ENCODE results near the gene ISG15.

ISG15 gene

GRCh38 chr1:1003618-1004419 is 9.5 kb upstream of the ISG15 start:
- no peak overlapping the region for H2AK5ac ChIP-seq (ENCODE audit: low read length, severe bottlenecking)

GRCh38 chr1:1004420-1004779 is 8.9 kb upstream of the ISG15 start:
- no peak for DNase-seq
- Histone ChIP-seq H2AK5ac (ENCODE audit: low read length, severe bottlenecking) (no peak overlapping the region), H2AFZ (ENCODE audit: low read depth, low read length) (no peak overlapping the region), H3K4ac (ENCODE audit: low read depth in 1 of 2, low read length in 2 of 2) (no peak overlapping the region), H2BK15ac (ENCODE audit: low read depth, poor library complexity, severe bottlenecking) (no peak overlapping the region), H3K23ac (ENCODE audit: low read length in 2 of 2) (no peak overlapping the region), H3K4me2 (ENCODE audit: low read length, poor library complexity, severe bottlenecking) (no peak overlapping the region), H3K79me1 (replicated peaks; ENCODE audit: low read length, poor library complexity, severe bottlenecking) (peaks cover 4% of the 10 kb centered on the region), H4K91ac (ENCODE audit: low read length) (no peak overlapping the region), H3K27ac (ENCODE audit: low read length, poor library complexity, severe bottlenecking) (no peak overlapping the region), H2BK120ac (ENCODE audit: low read depth, low read length) (no peak overlapping the region), H3K9ac (ENCODE audit: low read length) (no peak overlapping the region), H2BK5ac (ENCODE audit: low read depth, low read length, poor library complexity, severe bottlenecking) (no peak overlapping the region), H3K9me3 (ENCODE audit: control insufficient read depth, low read length) (no peaks in the 10 kb centered on the region), H3K18ac (ENCODE audit: low read depth in 1 of 2, low read length in 2 of 2) (peak overlapping the region in 1 of 2 experiments; percentile 67), H3K36me3 (ENCODE audit: control insufficient read depth in 1 of 2, insufficient read depth in 2 of 2, low read depth in 1 of 2, low read length in 2 of 2) (peaks cover 0 to 8% of the 10 kb centered on the region in 2 experiments), H4K8ac (ENCODE audit: low read length) (no peak overlapping the region), H3K4me3 (ENCODE audit: insufficient read depth in 1 of 2, low read depth in 1 of 2, low read length in 2 of 2) (no peak overlapping the region), H3K4me1 (ENCODE audit: control insufficient read depth, insufficient read depth, low read depth, low read length) (peaks cover 46% of the 10 kb centered on the region), H3K14ac (ENCODE audit: low read length in 2 of 2) (no peak overlapping the region), H2BK12ac (ENCODE audit: low read length in 2 of 2) (no peak overlapping the region), H3K27me3 (ENCODE audit: control insufficient read depth in 1 of 2, insufficient read depth in 1 of 2, low read length in 2 of 2) (peaks cover 0 to 70% of the 10 kb centered on the region in 2 experiments)
- 68% methylated on average over 7 of the region's 7 CpGs for WGBS

More at GRCh38 chr1:1003618-1004419, 9.5 kb upstream of the ISG15 start:
- Histone ChIP-seq H3K27ac (ENCODE audit: low read length, poor library complexity, severe bottlenecking) (no peak overlapping the region), H4K91ac (ENCODE audit: low read length) (no peak overlapping the region), H2BK15ac (ENCODE audit: low read depth, poor library complexity, severe bottlenecking) (no peak overlapping the region), H4K8ac (ENCODE audit: low read length) (no peak overlapping the region), H3K14ac (ENCODE audit: low read length in 2 of 2) (no peak overlapping the region), H3K4ac (ENCODE audit: low read depth in 1 of 2, low read length in 2 of 2) (no peak overlapping the region), H3K23ac (ENCODE audit: low read length in 2 of 2) (no peak overlapping the region), H3K4me1 (ENCODE audit: control insufficient read depth, insufficient read depth, low read depth, low read length) (peaks cover 52% of the 10 kb centered on the region), H3K9me3 (ENCODE audit: control insufficient read depth, low read length) (no peaks in the 10 kb centered on the region), H3K4me2 (ENCODE audit: low read length, poor library complexity, severe bottlenecking) (no peak overlapping the region), H3K36me3 (ENCODE audit: control insufficient read depth in 1 of 2, insufficient read depth in 2 of 2, low read depth in 1 of 2, low read length in 2 of 2) (peaks cover 0 to 11% of the 10 kb centered on the region in 2 experiments), H2AFZ (ENCODE audit: low read depth, low read length) (no peak overlapping the region), H3K79me1 (replicated peaks; ENCODE audit: low read length, poor library complexity, severe bottlenecking) (peaks cover 4% of the 10 kb centered on the region), H2BK12ac (ENCODE audit: low read length in 2 of 2) (no peak overlapping the region), H3K27me3 (ENCODE audit: control insufficient read depth in 1 of 2, insufficient read depth in 1 of 2, low read length in 2 of 2) (peaks cover 0 to 76% of the 10 kb centered on the region in 2 experiments), H3K9ac (ENCODE audit: low read length) (no peak overlapping the region), H2BK5ac (ENCODE audit: low read depth, low read length, poor library complexity, severe bottlenecking) (no peak overlapping the region), H3K4me3 (ENCODE audit: insufficient read depth in 1 of 2, low read depth in 1 of 2, low read length in 2 of 2) (no peak overlapping the region), H3K18ac (ENCODE audit: low read depth in 1 of 2, low read length in 2 of 2) (peak overlapping the region in 1 of 2 experiments; percentile 10), H2BK120ac (ENCODE audit: low read depth, low read length) (no peak overlapping the region)
- 87% methylated on average over 8 of the region's 22 CpGs for WGBS
- no peak for DNase-seq

- Histone ChIP-seq H3K14ac (ENCODE audit: low read length in 2 of 2) (peak overlapping the region in 1 of 2 experiments; percentile 23), H2AK5ac (ENCODE audit: low read length, severe bottlenecking) (no peak overlapping the region), H3K27ac (ENCODE audit: low read length, poor library complexity, severe bottlenecking) (no peak overlapping the region), H3K9ac (ENCODE audit: low read length) (no peak overlapping the region), H2BK120ac (ENCODE audit: low read depth, low read length) (no peak overlapping the region), H3K36me3 (ENCODE audit: control insufficient read depth in 1 of 2, insufficient read depth in 2 of 2, low read depth in 1 of 2, low read length in 2 of 2) (peaks cover 0 to 8% of the 10 kb centered on the region in 2 experiments), H3K27me3 (ENCODE audit: control insufficient read depth in 1 of 2, insufficient read depth in 1 of 2, low read length in 2 of 2) (peaks cover 0 to 68% of the 10 kb centered on the region in 2 experiments), H3K4ac (ENCODE audit: low read depth in 1 of 2, low read length in 2 of 2) (peak overlapping the region in 1 of 2 experiments; percentile 81), H3K79me1 (replicated peaks; ENCODE audit: low read length, poor library complexity, severe bottlenecking) (peaks cover 4% of the 10 kb centered on the region), H2BK15ac (ENCODE audit: low read depth, poor library complexity, severe bottlenecking) (peak overlapping the region; percentile 21), H3K4me1 (ENCODE audit: control insufficient read depth, insufficient read depth, low read depth, low read length) (peaks cover 41% of the 10 kb centered on the region), H3K9me3 (ENCODE audit: control insufficient read depth, low read length) (no peaks in the 10 kb centered on the region), H3K23ac (ENCODE audit: low read length in 2 of 2) (no peak overlapping the region), H3K4me3 (ENCODE audit: insufficient read depth in 1 of 2, low read depth in 1 of 2, low read length in 2 of 2) (no peak overlapping the region), H3K4me2 (ENCODE audit: low read length, poor library complexity, severe bottlenecking) (no peak overlapping the region), H4K8ac (ENCODE audit: low read length) (peak overlapping the region; percentile 59), H3K18ac (ENCODE audit: low read depth in 1 of 2, low read length in 2 of 2) (peak overlapping the region; percentile 52 to 54), H2BK12ac (ENCODE audit: low read length in 2 of 2) (peak overlapping the region in 1 of 2 experiments; percentile 32), H2AFZ (ENCODE audit: low read depth, low read length) (no peak overlapping the region), H4K91ac (ENCODE audit: low read length) (no peak overlapping the region), H2BK5ac (ENCODE audit: low read depth, low read length, poor library complexity, severe bottlenecking) (no peak overlapping the region)
- 28% methylated on average over 18 of the region's 21 CpGs for WGBS
- DNase-seq, result peak; percentile 61
These were observed 8.3 kb upstream of the ISG15 start for GRCh38 chr1:1004780-1005697.
